ENCODE results near the gene NCAPG. TPM values are rescaled to one million over a fixed set of nuclear protein-coding genes. Genes with fewer than 3 reads are reported as not detected.
A peak's percentile ranks its signal among the peaks of the same experiment; 100 is the strongest.

The NCAPG gene
- total RNA-seq, 6 donors from 2014 or later = 1.4 to 2.4 (median 2.1) TPM; not detected in 1

DNA sequence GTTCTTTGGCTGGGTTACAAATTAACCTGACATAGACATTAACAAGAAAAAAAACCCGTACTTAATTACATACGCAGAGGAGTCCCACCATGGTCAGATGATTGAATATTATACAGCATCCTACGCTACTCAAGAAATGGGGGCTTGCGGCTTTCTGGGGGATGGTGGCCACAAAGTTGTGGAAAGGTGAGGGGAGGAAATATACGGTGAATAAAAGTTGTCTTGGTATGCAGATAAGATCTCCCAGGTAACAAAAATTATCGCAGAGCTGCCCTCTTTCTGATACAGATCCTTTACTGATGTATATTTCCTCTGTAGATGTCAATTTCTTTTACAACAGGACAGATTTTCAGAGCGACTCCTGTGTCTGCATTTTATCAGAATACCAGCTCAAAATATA is 1.1 kb upstream of the NCAPG start:
- Histone ChIP-seq H3K36me3 (peaks cover 0 to 3% (median under 1%) of the 10 kb centered on the region in 4 donors), H3K4me1 (peaks cover 34 to 43% (median 37%) of the 10 kb centered on the region in 4 donors), H3K27ac (peak overlapping the region; percentile 95 to 97 (median 96)), H3K9me3 (no peaks in the 10 kb centered on the region), H3K27me3 (no peaks in the 10 kb centered on the region), H3K4me3 (peak overlapping the region; percentile 57 to 90 (median 79))
- DNase-seq (no peak), ATAC-seq (ENCODE audit: low FRiP score in 2 of 2) (no peak)
- TF ChIP-seq POLR2A (IDR thresholded peaks at IDR 0.05) (no peak), EP300 (IDR thresholded peaks at IDR 0.05) (no peak), POLR2AphosphoS5 (IDR thresholded peaks at IDR 0.05) (no peak)
- WGBS, 2 donors = 3 to 4% methylated on average over 7 of the region's 7 CpGs

DNA sequence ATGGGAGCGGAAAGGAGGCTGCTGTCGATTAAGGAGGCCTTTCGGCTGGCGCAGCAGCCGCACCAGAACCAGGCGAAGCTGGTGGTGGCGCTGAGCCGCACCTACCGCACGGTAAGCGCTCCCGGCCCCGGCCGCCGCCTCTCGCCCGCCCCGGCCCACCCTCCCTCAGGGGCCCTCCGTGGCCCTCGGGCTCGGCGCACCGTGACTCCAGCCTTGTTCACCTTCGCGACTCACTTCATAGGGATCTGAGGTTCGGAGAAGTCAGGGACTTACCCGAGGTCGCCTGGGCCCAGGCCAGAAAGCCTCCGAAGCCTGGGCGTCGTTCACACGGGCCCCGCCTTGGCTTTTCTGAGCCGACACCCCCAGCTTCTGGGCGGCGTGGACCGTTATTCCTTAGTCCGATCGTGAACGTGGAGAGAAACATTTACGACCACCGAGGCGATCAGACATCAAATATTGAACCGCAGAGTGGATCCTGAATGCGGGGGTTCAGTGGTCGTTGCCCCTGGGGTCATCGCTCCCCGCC is 362 bp downstream of the NCAPG start:
- Histone ChIP-seq H3K4me1 (peaks cover 34 to 39% (median 36%) of the 10 kb centered on the region in 4 donors), H3K36me3 (no peaks in the 10 kb centered on the region), H3K4me3 (peak overlapping the region; percentile 27 to 90 (median 79)), H3K27me3 (no peaks in the 10 kb centered on the region), H3K9me3 (no peaks in the 10 kb centered on the region), H3K27ac (peak overlapping the region in 1 of 4 donors; percentile 97)
- peak in 1 of 2 donors; percentile 89 for DNase-seq
- peak in 1 of 2 donors; percentile 22 for ATAC-seq (ENCODE audit: low FRiP score in 2 of 2)
- WGBS, 2 donors = 0 to 2% methylated on average over 10 to 27 of the region's 48 CpGs
- TF ChIP-seq EP300 (IDR thresholded peaks at IDR 0.05) = no peak
- TF ChIP-seq, protein P1, sequence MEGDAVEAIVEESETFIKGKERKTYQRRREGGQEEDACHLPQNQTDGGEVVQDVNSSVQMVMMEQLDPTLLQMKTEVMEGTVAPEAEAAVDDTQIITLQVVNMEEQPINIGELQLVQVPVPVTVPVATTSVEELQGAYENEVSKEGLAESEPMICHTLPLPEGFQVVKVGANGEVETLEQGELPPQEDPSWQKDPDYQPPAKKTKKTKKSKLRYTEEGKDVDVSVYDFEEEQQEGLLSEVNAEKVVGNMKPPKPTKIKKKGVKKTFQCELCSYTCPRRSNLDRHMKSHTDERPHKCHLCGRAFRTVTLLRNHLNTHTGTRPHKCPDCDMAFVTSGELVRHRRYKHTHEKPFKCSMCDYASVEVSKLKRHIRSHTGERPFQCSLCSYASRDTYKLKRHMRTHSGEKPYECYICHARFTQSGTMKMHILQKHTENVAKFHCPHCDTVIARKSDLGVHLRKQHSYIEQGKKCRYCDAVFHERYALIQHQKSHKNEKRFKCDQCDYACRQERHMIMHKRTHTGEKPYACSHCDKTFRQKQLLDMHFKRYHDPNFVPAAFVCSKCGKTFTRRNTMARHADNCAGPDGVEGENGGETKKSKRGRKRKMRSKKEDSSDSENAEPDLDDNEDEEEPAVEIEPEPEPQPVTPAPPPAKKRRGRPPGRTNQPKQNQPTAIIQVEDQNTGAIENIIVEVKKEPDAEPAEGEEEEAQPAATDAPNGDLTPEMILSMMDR (IDR thresholded peaks at IDR 0.05) = peak in 1 of 6 experiments; percentile 4

DNA sequence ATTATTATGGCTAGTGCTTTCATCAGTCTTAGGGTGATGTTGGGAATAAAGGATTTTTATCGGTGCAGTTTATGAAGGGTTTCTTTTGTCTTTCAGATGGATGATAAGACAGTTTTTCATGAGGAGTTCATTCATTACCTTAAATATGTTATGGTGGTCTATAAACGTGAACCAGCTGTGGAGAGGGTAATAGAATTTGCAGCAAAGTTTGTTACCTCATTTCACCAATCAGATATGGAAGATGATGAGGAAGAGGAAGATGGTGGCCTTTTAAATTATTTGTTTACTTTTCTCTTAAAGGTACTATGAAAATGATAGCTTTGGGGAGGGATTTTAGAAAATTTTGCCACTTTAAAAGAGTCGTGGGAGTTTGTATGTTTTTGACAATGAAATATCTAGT is 1.3 kb downstream of the NCAPG start:
- Histone ChIP-seq H3K27me3 (no peaks in the 10 kb centered on the region), H3K4me3 (peak overlapping the region in 1 of 4 donors; percentile 87), H3K4me1 (peaks cover 31 to 34% (median 32%) of the 10 kb centered on the region in 4 donors), H3K9me3 (no peaks in the 10 kb centered on the region), H3K27ac (no peak overlapping the region), H3K36me3 (no peaks in the 10 kb centered on the region)
- WGBS, 2 donors = 11 to 26% methylated on average over 3 of the region's 3 CpGs
- DNase-seq = no peak
- TF ChIP-seq, protein P1 (IDR thresholded peaks at IDR 0.05) = no peak
- TF ChIP-seq POLR2AphosphoS5 (IDR thresholded peaks at IDR 0.05) (no peak), EP300 (IDR thresholded peaks at IDR 0.05) (no peak), POLR2A (IDR thresholded peaks at IDR 0.05) (no peak)
- no peak for ATAC-seq (ENCODE audit: low FRiP score in 2 of 2)

DNA sequence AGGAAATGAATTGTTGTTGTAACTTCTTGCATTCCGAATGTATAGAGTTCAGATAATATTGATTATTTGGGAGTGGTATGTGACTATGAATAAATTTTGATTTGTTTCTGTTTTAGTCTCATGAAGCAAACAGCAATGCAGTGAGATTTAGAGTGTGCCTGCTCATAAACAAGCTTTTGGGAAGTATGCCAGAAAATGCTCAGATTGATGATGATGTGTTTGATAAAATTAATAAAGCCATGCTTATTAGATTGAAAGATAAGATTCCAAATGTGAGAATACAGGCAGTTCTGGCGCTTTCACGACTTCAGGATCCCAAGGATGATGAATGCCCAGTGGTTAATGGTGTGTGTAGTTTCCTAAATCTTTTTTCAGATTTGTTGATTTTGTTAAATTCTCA is 2.0 kb downstream of the NCAPG start:
- H3K36me3 ChIP-seq = no peaks in the 10 kb centered on the region
- no peak for TF ChIP-seq POLR2A (IDR thresholded peaks at IDR 0.05)
- no peak for TF ChIP-seq EP300 (IDR thresholded peaks at IDR 0.05)
- TF ChIP-seq, protein P1 (IDR thresholded peaks at IDR 0.05) = no peak
- ATAC-seq (ENCODE audit: low FRiP score in 2 of 2) = no peak

DNA sequence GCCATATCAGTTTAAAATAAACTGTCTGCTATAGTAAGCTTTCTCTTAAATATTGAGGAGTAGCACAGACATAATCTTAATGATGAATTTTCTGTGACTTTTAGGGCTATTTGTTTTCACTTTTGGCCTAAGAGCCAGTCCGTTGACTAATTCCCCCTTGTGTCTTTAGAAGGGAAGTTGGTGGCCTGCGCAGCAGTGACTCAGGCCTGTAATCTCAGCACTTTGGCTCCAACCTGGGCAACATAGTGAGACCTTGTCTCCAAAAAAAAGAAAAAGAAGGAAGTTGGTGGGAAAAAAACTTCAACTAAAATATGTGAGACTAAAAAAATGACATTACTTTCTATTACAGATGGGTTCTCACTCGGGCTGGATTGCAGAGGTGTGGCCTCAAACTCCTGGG is 3.4 kb downstream of the NCAPG start:
- H3K27ac ChIP-seq = no peak overlapping the region
- no peaks in the 10 kb centered on the region for H3K36me3 ChIP-seq
- no peaks in the 10 kb centered on the region for H3K9me3 ChIP-seq
- H3K27me3 ChIP-seq = no peaks in the 10 kb centered on the region
- ATAC-seq (ENCODE audit: low FRiP score in 2 of 2) (no peak), DNase-seq (no peak)
- H3K4me1 ChIP-seq = peaks cover 11 to 13% (median 12%) of the 10 kb centered on the region in 4 donors
- no peak overlapping the region for H3K4me3 ChIP-seq
- TF ChIP-seq POLR2A (IDR thresholded peaks at IDR 0.05) = no peak
- TF ChIP-seq POLR2AphosphoS5 (IDR thresholded peaks at IDR 0.05) = no peak
- 61 to 77% methylated on average over 3 of the region's 3 CpGs for WGBS, 2 donors

More for the DNA sequence above, 2.0 kb downstream of the NCAPG start:
- peaks cover 24 to 27% (median 25%) of the 10 kb centered on the region in 4 donors for H3K4me1 ChIP-seq
- no peak for DNase-seq
- no peaks in the 10 kb centered on the region for H3K9me3 ChIP-seq
- no peaks in the 10 kb centered on the region for H3K27me3 ChIP-seq
- WGBS, 2 donors = 68 to 76% methylated on average over 3 of the region's 3 CpGs
- H3K27ac ChIP-seq = no peak overlapping the region
- H3K4me3 ChIP-seq = no peak overlapping the region

DNA sequence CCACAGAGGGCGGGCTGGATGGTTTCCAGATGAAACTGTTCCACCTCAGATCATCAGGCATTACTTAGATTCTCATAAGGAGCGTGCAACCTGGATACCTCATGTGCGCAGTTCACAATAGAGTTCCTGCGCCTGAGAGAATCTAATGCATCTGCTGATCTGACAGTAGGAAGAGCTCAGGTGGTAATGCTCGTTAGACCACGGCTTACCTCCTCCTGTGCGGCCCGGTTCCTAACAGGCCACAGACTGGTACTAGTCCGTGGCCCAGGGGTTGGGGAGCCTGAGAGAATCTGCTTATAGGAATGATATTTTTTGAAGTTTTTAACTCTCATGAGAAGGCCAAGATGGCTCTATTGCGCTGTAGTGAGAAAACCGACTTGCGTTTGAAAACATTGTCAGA is 5.4 kb downstream of the NCAPG start:
- WGBS, 2 donors = 98% methylated on average over 12 of the region's 12 CpGs
- no peak for DNase-seq

More for the DNA sequence above, 5.4 kb downstream of the NCAPG start:
- no peak for ATAC-seq (ENCODE audit: low FRiP score in 2 of 2)
- Histone ChIP-seq H3K9me3 (no peaks in the 10 kb centered on the region), H3K27ac (no peak overlapping the region), H3K4me3 (no peak overlapping the region), H3K36me3 (no peaks in the 10 kb centered on the region), H3K27me3 (no peaks in the 10 kb centered on the region), H3K4me1 (peaks cover 3 to 5% (median 4%) of the 10 kb centered on the region in 4 donors)
- no peak for TF ChIP-seq POLR2A (IDR thresholded peaks at IDR 0.05)
- TF ChIP-seq, protein P1 (IDR thresholded peaks at IDR 0.05) = no peak
- no peak for TF ChIP-seq POLR2AphosphoS5 (IDR thresholded peaks at IDR 0.05)
- TF ChIP-seq EP300 (IDR thresholded peaks at IDR 0.05) = no peak

Data from upper lobe of left lung (tissue), 6 donors.